Upper lobe of left lung (tissue), 6 donors: ENCODE measurements around the gene AGFG2. TPM values are rescaled to one million over a fixed set of nuclear protein-coding genes. Genes with fewer than 3 reads are reported as not detected.

Source experiments
- ATAC-seq, 2 donors: fragments of 200-7000 bp; cut with Tn5 transposase; one replicate each; pipeline ENCODE4 v1.9.1; 2022; ENCODE audit warnings: mild to moderate bottlenecking in 2 of 2, moderate library complexity in 2 of 2; ENCODE audit not compliant: low FRiP score in 2 of 2
- DNase-seq, 2 donors: peaks; one replicate each; pipeline ENCODE4 v3.0.0-alpha.2; 2019 to 2020
- H3K27ac ChIP-seq, 4 donors: fragments of 200-600 bp; sonication (generic); one replicate each; pipeline ENCODE4 v1.5.1; 2016 to 2019
- H3K27me3 ChIP-seq, 4 donors: fragments of 200-600 bp; sonication (generic); one replicate each; pipeline ENCODE4 v1.5.1; 2017 to 2019
- H3K36me3 ChIP-seq, 4 donors: fragments of 200-600 bp; sonication (generic); one replicate each; pipeline ENCODE4 v1.5.1; 2016 to 2019
- H3K4me1 ChIP-seq, 4 donors: fragments of 200-600 bp; sonication (generic); one replicate each; pipeline ENCODE4 v1.5.1; 2018 to 2019
- H3K4me3 ChIP-seq, 4 donors: fragments of 200-600 bp; sonication (generic); one replicate each; pipeline ENCODE4 v1.5.1; 2017 to 2019; ENCODE audit warnings: mild to moderate bottlenecking in 2 of 4, moderate library complexity in 1 of 4
- H3K9me3 ChIP-seq, 4 donors: fragments of 200-600 bp; sonication (generic); one replicate each; pipeline ENCODE4 v1.5.1; 2018 to 2019
- CTCF ChIP-seq, 6 experiments: fragments of 450-650 bp in 4 of 6; fragments of 200-600 bp in 2 of 6; sonication (generic) in 2 of 6; IDR thresholded peaks; one replicate each; pipeline ENCODE4 v1.5.1; 2016 to 2019; ENCODE audit warnings: antibody characterized with exemption in 6 of 6
- EP300 ChIP-seq, 4 donors: sonication (generic); formaldehyde crosslinking; IDR thresholded peaks; one replicate each; pipeline ENCODE4 v1.5.1; 2017; ENCODE audit warnings: antibody characterized with exemption in 4 of 4, control low read depth in 2 of 4
- POLR2A ChIP-seq, 4 donors: fragments of 450-650 bp; IDR thresholded peaks; one replicate each; pipeline ENCODE4 v1.5.1; 2016 to 2017; ENCODE audit warnings: antibody characterized with exemption in 4 of 4, mild to moderate bottlenecking in 2 of 4
- POLR2AphosphoS5 ChIP-seq, 2 donors: sonication (generic); formaldehyde crosslinking; IDR thresholded peaks; one replicate each; pipeline ENCODE4 v1.5.1; 2017; ENCODE audit warnings: antibody characterized with exemption in 2 of 2
- WGBS, 2 donors: methylation state at CpG; one replicate each; pipeline ENCODE4 v1.1.5; 2017 to 2018; 5-methylcytosine and 5-hydroxymethylcytosine counted together
- total RNA-seq, 6 donors: library from RNA; depleted of rRNA in 4 of 6; stranded (reverse); fragments of >200 nt in 4 of 6; gene quantifications; one replicate each; pipeline versions ENCODE4 v1.1.0 to v1.2.1, GENCODE V29; 2016 to 2021
- donor health status: DM: no; HTN: no; CAD: no; lungs with moderate emphysema.
- donor health status: DM: no; HTN: yes; CAD: no; lungs with severe emphysema.

The AGFG2 gene
- total RNA-seq, 6 donors from 2014 or later = 14.3 to 33.1 (median 20.4) TPM

GRCh38 chr7:100588438-100588837 lies 49.4 kb downstream of the AGFG2 start:
- no peaks in the 10 kb centered on the region for H3K27me3 ChIP-seq
- WGBS, 2 donors = 55 to 80% methylated on average over 1 of the region's 1 CpG
- H3K4me1 ChIP-seq = peaks cover 18 to 37% (median 29%) of the 10 kb centered on the region in 4 donors
- no peak overlapping the region for H3K4me3 ChIP-seq
- no peak for DNase-seq
- H3K9me3 ChIP-seq = no peaks in the 10 kb centered on the region
- no peak for ATAC-seq
- no peak overlapping the region for H3K27ac ChIP-seq
- no peaks in the 10 kb centered on the region for H3K36me3 ChIP-seq
- no peak for TF ChIP-seq POLR2AphosphoS5 (IDR thresholded peaks at IDR 0.05)
- TF ChIP-seq CTCF (IDR thresholded peaks at IDR 0.05) = peak in 5 of 6 experiments; percentile 10 to 38 (median 28)

GRCh38 chr7:100589341-100589947 lies 50.4 kb downstream of the AGFG2 start:
- Histone ChIP-seq H3K4me3 (no peak overlapping the region), H3K9me3 (no peaks in the 10 kb centered on the region), H3K4me1 (peaks cover 8 to 27% (median 19%) of the 10 kb centered on the region in 4 donors), H3K36me3 (no peaks in the 10 kb centered on the region), H3K27me3 (no peaks in the 10 kb centered on the region), H3K27ac (no peak overlapping the region)
- 46 to 53% methylated on average over 7 of the region's 7 CpGs for WGBS, 2 donors
- TF ChIP-seq POLR2A (IDR thresholded peaks at IDR 0.05) = no peak
- DNase-seq = no peak
- ATAC-seq = no peak

- Histone ChIP-seq H3K9me3 (no peaks in the 10 kb centered on the region), H3K4me3 (peak overlapping the region in 1 of 4 donors; percentile 3), H3K4me1 (peaks cover under 1 to 19% (median 12%) of the 10 kb centered on the region in 4 donors), H3K27ac (peak overlapping the region in 2 of 4 donors; percentile 4 to 22), H3K27me3 (no peaks in the 10 kb centered on the region), H3K36me3 (no peaks in the 10 kb centered on the region)
- DNase-seq (no peak), ATAC-seq (no peak)
- TF ChIP-seq CTCF (IDR thresholded peaks at IDR 0.05) (no peak), POLR2A (IDR thresholded peaks at IDR 0.05) (no peak), EP300 (IDR thresholded peaks at IDR 0.05) (no peak), POLR2AphosphoS5 (IDR thresholded peaks at IDR 0.05) (no peak)
- WGBS, 2 donors = 30 to 33% methylated on average over 19 to 20 of the region's 20 CpGs
Observed at GRCh38 chr7:100590077-100590737, 51.2 kb downstream of the AGFG2 start.

GRCh38 chr7:100591596-100591995 lies 52.6 kb downstream of the AGFG2 start:
- Histone ChIP-seq H3K27ac (no peak overlapping the region), H3K9me3 (no peaks in the 10 kb centered on the region), H3K36me3 (no peaks in the 10 kb centered on the region), H3K4me1 (peaks cover 0 to 17% (median 11%) of the 10 kb centered on the region in 4 donors), H3K4me3 (no peak overlapping the region), H3K27me3 (no peaks in the 10 kb centered on the region)
- TF ChIP-seq CTCF (IDR thresholded peaks at IDR 0.05) = no peak
- no peak for TF ChIP-seq POLR2A (IDR thresholded peaks at IDR 0.05)
- TF ChIP-seq POLR2AphosphoS5 (IDR thresholded peaks at IDR 0.05) = no peak
- no peak for TF ChIP-seq EP300 (IDR thresholded peaks at IDR 0.05)
- ATAC-seq (no peak), DNase-seq (no peak)
- 94 to 96% methylated on average over 17 of the region's 17 CpGs for WGBS, 2 donors

GRCh38 chr7:100595188-100595587 lies 56.2 kb downstream of the AGFG2 start:
- Histone ChIP-seq H3K27ac (no peak overlapping the region), H3K4me1 (peaks cover 0 to 5% (median 2%) of the 10 kb centered on the region in 4 donors), H3K36me3 (no peaks in the 10 kb centered on the region), H3K9me3 (no peaks in the 10 kb centered on the region), H3K27me3 (no peaks in the 10 kb centered on the region), H3K4me3 (no peak overlapping the region)
- DNase-seq = no peak
- WGBS, 2 donors = 96 to 98% methylated on average over 7 of the region's 7 CpGs
- TF ChIP-seq EP300 (IDR thresholded peaks at IDR 0.05) = no peak
- TF ChIP-seq CTCF (IDR thresholded peaks at IDR 0.05) = no peak
- TF ChIP-seq POLR2AphosphoS5 (IDR thresholded peaks at IDR 0.05) = no peak
- no peak for TF ChIP-seq POLR2A (IDR thresholded peaks at IDR 0.05)
- no peak for ATAC-seq
